A549 (cell line): Measurements from ENCODE around the gene FAM47C. TPM values are rescaled to one million over a fixed set of nuclear protein-coding genes. Genes with fewer than 3 reads are reported as not detected.
"Not testable (repeated sequence)": the region's sequence is repeated elsewhere in the genome, so short reads cannot be mapped to it uniquely, and the experiment has no call there.

Experiments
- ATAC-seq, 2 experiments: fragments of 200-7000 bp in 1 of 2; fragments of >200 bp in 1 of 2; cut with Nextera tagmentation in 1 of 2; cut with Tn5 transposase in 1 of 2; 3 replicates each; pipeline versions ENCODE4 v1.8.0 to v1.9.1; 2018 to 2020; ENCODE audit warnings: mild to moderate bottlenecking in 1 of 2, moderate library complexity in 1 of 2
- CTCF ChIA-PET: fragments of 300-600 bp; sonication (Branson Sonifier 250); formaldehyde crosslinking; extraction: SDS; loops from one replicate; lab custom pipeline; 2021; ENCODE audit warnings: antibody characterized with exemption, inconsistent platforms; lab: Yijun Ruan, JAX
- POLR2A ChIA-PET: fragments of 350-600 bp; formaldehyde crosslinking; extraction: SDS; loops from one replicate; lab custom pipeline; 2021; ENCODE audit warnings: antibody characterized with exemption, inconsistent platforms; lab: Yijun Ruan, JAX
- DNase-seq, 2 experiments: peaks; one replicate each; pipeline versions ENCODE4 v3.0.0 to v3.0.0-alpha.2; 2011 to 2016; ENCODE audit warnings: low read depth in 1 of 2, low spot score in 1 of 2
- FAIRE-seq: peaks from 2 replicates; lab custom pipeline; 2011; peaks lifted over from hg19 to GRCh38; lab: Jason Lieb, UNC
- H3K27ac ChIP-seq, 2 experiments: fragments of >200 bp; sonication (Bioruptor Twin); formaldehyde crosslinking; 3 replicates each; pipeline ENCODE4 v1.5.1; 2016 to 2017
- H3K4me1 ChIP-seq: fragments of >200 bp; sonication (Bioruptor Twin); formaldehyde crosslinking; 3 replicates; pipeline ENCODE4 v1.6.1; 2016
- H3K4me2 ChIP-seq: fragments of >200 bp; sonication (Bioruptor Twin); formaldehyde crosslinking; 3 replicates; pipeline ENCODE4 v1.6.1; 2016
- H3K4me3 ChIP-seq: fragments of >200 bp; sonication (Bioruptor Twin); formaldehyde crosslinking; 3 replicates; pipeline ENCODE4 v1.5.1; 2016
- H3K9me3 ChIP-seq: fragments of >200 bp; sonication (Bioruptor Twin); formaldehyde crosslinking; 3 replicates; pipeline ENCODE4 v1.6.1; 2016
- BHLHE40 ChIP-seq: IDR thresholded peaks from 2 replicates; pipeline ENCODE4 v1.6.1; 2012; ENCODE audit warnings: low read depth, low read length, inconsistent platforms
- CBX8 ChIP-seq: fragments of 200-600 bp; sonication (generic); IDR thresholded peaks from 2 replicates; pipeline ENCODE4 v1.6.1; 2016
- CHD2 ChIP-seq: fragments of 150-350 bp; IDR thresholded peaks from 2 replicates; pipeline ENCODE4 v1.6.1; 2014; ENCODE audit warnings: low read length; ENCODE audit not compliant: partially characterized antibody
- CHD4 ChIP-seq: fragments of 200-600 bp; sonication (generic); IDR thresholded peaks from 2 replicates; pipeline ENCODE4 v1.6.1; 2016; ENCODE audit warnings: antibody characterized with exemption, mild to moderate bottlenecking, borderline replicate concordance
- E2F6 ChIP-seq: IDR thresholded peaks from 2 replicates; pipeline ENCODE4 v1.6.1; 2012; ENCODE audit warnings: low read depth, borderline replicate concordance
- EHMT2 ChIP-seq: fragments of 200-600 bp; sonication (generic); IDR thresholded peaks from 2 replicates; pipeline ENCODE4 v1.6.1; 2016; ENCODE audit warnings: antibody characterized with exemption, low read depth, mild to moderate bottlenecking, moderate library complexity
- EP300 ChIP-seq, 2 experiments: fragments of >200 bp; sonication (Bioruptor Twin); formaldehyde crosslinking; IDR thresholded peaks; 2 replicates in 1 of 2; 3 replicates in 1 of 2; pipeline ENCODE4 v1.6.1; 2016 to 2017
- FOSB ChIP-seq: fragments of 250-450 bp; sonication (Bioruptor Pico); IDR thresholded peaks from 2 replicates; pipeline ENCODE4 v1.5.0; 2020; ENCODE audit warnings: mild to moderate bottlenecking, moderate library complexity
- FOXS1 ChIP-seq: fragments of 250-450 bp; sonication (Bioruptor Pico); IDR thresholded peaks from 2 replicates; pipeline ENCODE4 v1.5.0; 2020; ENCODE audit warnings: mild to moderate bottlenecking, moderate library complexity
- HES2 ChIP-seq: fragments of >200 bp; sonication (Bioruptor Twin); formaldehyde crosslinking; IDR thresholded peaks from 2 replicates; pipeline ENCODE4 v1.6.1; 2016
- JUN ChIP-seq, 2 experiments: fragments of >200 bp; sonication (Bioruptor Twin); formaldehyde crosslinking; IDR thresholded peaks; 2 replicates in 1 of 2; 3 replicates in 1 of 2; pipeline ENCODE4 v1.6.1; 2016 to 2017
- MAZ ChIP-seq: fragments of 150-350 bp; IDR thresholded peaks from 2 replicates; pipeline ENCODE4 v1.6.1; 2014; ENCODE audit warnings: antibody characterized with exemption, low read depth, low read length, borderline replicate concordance
- NPAS2 ChIP-seq: fragments of 250-450 bp; sonication (Bioruptor Pico); IDR thresholded peaks from 2 replicates; pipeline ENCODE4 v1.8.0; 2022; ENCODE audit warnings: mild to moderate bottlenecking, moderate library complexity, borderline replicate concordance
- NR3C1 ChIP-seq: fragments of >200 bp; sonication (Bioruptor Twin); formaldehyde crosslinking; IDR thresholded peaks from 3 replicates; pipeline ENCODE4 v1.6.1; 2017
- RAD21 ChIP-seq, 2 experiments: fragments of >200 bp in 1 of 2; sonication (Bioruptor Twin) in 1 of 2; formaldehyde crosslinking in 1 of 2; IDR thresholded peaks in 1 of 2; conservative IDR thresholded peaks in 1 of 2; 2 replicates in 1 of 2; 3 replicates in 1 of 2; pipeline ENCODE4 v1.6.1; 2012 to 2018; ENCODE audit warnings: inconsistent platforms in 1 of 2
- RCOR1 ChIP-seq: fragments of 150-350 bp; IDR thresholded peaks from 2 replicates; pipeline ENCODE4 v1.6.1; 2014; ENCODE audit warnings: antibody characterized with exemption, low read length, low read depth
- ZC3H11A ChIP-seq: fragments of 450-650 bp; IDR thresholded peaks from 2 replicates; pipeline ENCODE4 v1.6.1; 2014; ENCODE audit warnings: antibody characterized with exemption, mild to moderate bottlenecking
- WGBS: methylation state at CpG from one replicate; pipeline ENCODE4 v1.1.6; 2017; ENCODE audit errors: missing lambda C conversion rate; 5-methylcytosine and 5-hydroxymethylcytosine counted together
- polyA plus RNA-seq, 4 experiments: library from polyadenylated mRNA; depleted of rRNA in 3 of 4; stranded (reverse); fragments of >200 nt; fragmentation: RNase III in 1 of 4; extraction: RNeasy Plus Mini Kit Qiagen cat#74134 plus additional on column Dnase treatment in 1 of 4; gene quantifications; 2 replicates in 3 of 4; 3 replicates in 1 of 4; pipeline ENCODE4 v1.2.3, GENCODE V29; 2011 to 2017
- TF ChIP-seq, protein P1 (sequence below): fragments of 450-650 bp; IDR thresholded peaks from 2 replicates; pipeline ENCODE4 v1.6.1; 2014; ENCODE audit warnings: antibody characterized with exemption
- TF ChIP-seq, protein P2 (sequence below): fragments of >200 bp; sonication (Bioruptor Twin); formaldehyde crosslinking; IDR thresholded peaks from 3 replicates; pipeline ENCODE4 v1.6.1; 2016

The FAM47C gene
- polyA plus RNA-seq, 2 of the 4 experiments (the other 2 are of a cell fraction): not detected

DNA sequence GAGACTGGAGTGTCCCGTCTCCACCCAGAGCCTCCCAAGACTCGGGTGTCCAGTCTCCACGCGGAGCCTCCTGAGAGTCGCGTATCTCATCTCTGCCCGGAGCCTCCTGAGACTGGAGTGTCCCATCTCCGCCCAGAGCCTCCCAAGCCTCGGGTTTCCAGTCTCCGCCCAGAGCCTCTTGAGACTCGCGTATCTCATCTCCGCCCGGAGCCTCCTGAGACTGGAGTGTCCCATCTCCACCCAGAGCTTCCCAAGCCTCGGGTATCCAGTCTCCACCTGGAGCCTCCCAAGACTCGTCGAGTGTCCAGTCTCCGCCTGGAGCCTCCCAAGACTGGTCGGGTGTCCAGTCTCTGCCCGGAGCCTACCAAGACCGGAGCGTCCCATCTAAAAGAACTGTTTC, 2.3 kb downstream of the FAM47C start:
- no peak for DNase-seq
- POLR2A ChIA-PET: no interaction called here
- H3K4me3 ChIP-seq: no peak overlapping the region
- CTCF ChIA-PET: no interaction called here
- no peaks in the 10 kb centered on the region for H3K4me1 ChIP-seq
- no peaks in the 10 kb centered on the region for H3K9me3 ChIP-seq
- no peak overlapping the region for H3K27ac ChIP-seq
- ATAC-seq: no peak
- WGBS: 66% methylated on average over 10 of the region's 22 CpGs
- FAIRE-seq: no peak
- TF ChIP-seq CHD4 (no peak), RAD21 (conservative IDR thresholded peaks at IDR 0.05 in 1 of 2, IDR thresholded peaks at IDR 0.05 in 1 of 2) (no peak), EP300 (IDR thresholded peaks at IDR 0.05) (no peak), BHLHE40 (no peak), FOXS1 (CRISPR knock-in tag) (no peak), ZC3H11A (no peak), JUN (IDR thresholded peaks at IDR 0.05) (no peak), NPAS2 (CRISPR knock-in tag) (no peak), RCOR1 (no peak), EHMT2 (no peak), CBX8 (no peak), FOSB (CRISPR knock-in tag) (no peak), HES2 (no peak), MAZ (no peak), E2F6 (no peak), CHD2 (no peak), NR3C1 (no peak)
- TF ChIP-seq, protein P1, sequence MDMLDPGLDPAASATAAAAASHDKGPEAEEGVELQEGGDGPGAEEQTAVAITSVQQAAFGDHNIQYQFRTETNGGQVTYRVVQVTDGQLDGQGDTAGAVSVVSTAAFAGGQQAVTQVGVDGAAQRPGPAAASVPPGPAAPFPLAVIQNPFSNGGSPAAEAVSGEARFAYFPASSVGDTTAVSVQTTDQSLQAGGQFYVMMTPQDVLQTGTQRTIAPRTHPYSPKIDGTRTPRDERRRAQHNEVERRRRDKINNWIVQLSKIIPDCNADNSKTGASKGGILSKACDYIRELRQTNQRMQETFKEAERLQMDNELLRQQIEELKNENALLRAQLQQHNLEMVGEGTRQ: no peak
- TF ChIP-seq, protein P2, sequence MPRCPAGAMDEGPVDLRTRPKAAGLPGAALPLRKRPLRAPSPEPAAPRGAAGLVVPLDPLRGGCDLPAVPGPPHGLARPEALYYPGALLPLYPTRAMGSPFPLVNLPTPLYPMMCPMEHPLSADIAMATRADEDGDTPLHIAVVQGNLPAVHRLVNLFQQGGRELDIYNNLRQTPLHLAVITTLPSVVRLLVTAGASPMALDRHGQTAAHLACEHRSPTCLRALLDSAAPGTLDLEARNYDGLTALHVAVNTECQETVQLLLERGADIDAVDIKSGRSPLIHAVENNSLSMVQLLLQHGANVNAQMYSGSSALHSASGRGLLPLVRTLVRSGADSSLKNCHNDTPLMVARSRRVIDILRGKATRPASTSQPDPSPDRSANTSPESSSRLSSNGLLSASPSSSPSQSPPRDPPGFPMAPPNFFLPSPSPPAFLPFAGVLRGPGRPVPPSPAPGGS: no peak
- H3K4me2 ChIP-seq: no peak overlapping the region

- H3K4me3 ChIP-seq, H3K27ac ChIP-seq, H3K9me3 ChIP-seq, POLR2A ChIA-PET, DNase-seq, H3K4me1 ChIP-seq, H3K4me2 ChIP-seq, ATAC-seq, CTCF ChIA-PET: not testable (repeated sequence)
- WGBS: 0% methylated on average over 1 of the region's 1 CpG
- peak; percentile 23 for FAIRE-seq
Observed at GRCh38 chrX:37034260-37034659, 26.1 kb downstream of the FAM47C start.

- H3K27ac ChIP-seq, H3K4me1 ChIP-seq, H3K4me2 ChIP-seq, FAIRE-seq, POLR2A ChIA-PET, H3K9me3 ChIP-seq, CTCF ChIA-PET, H3K4me3 ChIP-seq, ATAC-seq, DNase-seq: not testable (repeated sequence)
- 39% methylated on average over 7 of the region's 7 CpGs for WGBS
Observed at GRCh38 chrX:37036674-37037220, 28.6 kb downstream of the FAM47C start.

DNA sequence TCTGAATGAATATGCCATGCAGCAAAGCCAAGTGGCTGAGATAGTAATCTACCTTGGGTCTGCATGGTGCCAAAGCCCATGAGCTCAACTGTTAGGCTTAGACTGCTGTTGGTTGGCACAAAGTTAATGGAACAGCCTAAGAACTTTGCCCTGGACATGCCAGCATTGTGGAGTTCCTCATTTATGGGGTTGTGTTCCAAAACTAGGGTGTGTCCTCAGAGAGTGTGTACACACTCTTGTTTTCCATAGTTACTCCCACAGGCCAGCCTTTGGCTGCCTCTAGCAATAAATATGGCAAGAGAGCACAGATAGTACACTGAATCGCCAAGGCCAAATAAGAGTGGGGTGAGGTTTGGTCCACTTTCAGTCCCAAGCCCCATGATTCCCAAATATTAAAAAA, 30.6 kb downstream of the FAM47C start:
- H3K27ac ChIP-seq, H3K9me3 ChIP-seq, CTCF ChIA-PET, H3K4me1 ChIP-seq, POLR2A ChIA-PET, H3K4me2 ChIP-seq, ATAC-seq, H3K4me3 ChIP-seq, DNase-seq: not testable (repeated sequence)
- no CpG with 5 or more reads among the region's 1 CpG for WGBS
- FAIRE-seq: peak; percentile 88

DNA sequence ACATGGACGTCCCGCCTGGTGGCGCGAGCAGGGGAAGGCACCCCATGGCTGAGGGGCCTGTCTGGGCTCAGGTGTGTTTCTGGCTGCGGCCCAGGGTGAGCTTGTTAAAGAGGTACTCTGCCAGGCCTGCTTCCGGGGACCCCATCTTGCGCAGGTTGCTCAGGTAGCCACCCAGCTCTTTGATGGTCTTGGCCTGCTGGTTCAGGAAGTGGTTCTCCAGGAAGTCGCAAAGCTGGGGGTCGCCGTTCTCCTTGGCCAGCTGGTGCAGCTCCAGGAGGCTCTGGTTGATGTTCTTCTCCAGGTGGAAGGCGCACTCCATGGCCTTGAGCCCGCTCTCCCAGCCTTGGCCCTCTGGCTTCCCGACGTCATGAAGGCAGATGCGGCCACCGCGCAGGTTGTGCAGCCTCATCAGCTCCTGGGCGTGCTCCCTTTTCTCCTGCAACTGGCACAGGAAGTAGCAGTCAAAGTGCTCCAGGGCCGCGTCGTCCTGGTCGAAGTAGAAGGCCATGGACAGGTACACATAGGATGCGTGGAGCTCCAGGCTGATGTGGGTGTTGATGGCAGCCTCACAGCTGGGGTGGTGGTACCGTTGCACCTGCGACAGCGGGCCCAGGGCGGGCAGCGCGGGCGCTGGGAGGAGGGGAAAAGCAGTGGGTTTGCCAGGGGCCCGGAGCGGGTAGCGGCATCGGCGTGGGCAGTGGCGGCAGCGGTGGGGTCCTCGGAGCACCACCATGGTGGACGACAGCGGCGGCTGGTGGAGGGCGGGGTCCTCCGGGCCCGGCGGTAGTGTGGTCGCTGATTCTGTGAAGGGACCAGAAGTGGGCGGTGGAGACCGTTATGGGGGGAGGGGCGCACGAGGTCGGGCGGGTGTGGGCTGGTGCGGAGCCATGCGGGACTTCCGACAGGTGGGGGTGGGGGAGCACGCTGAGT, 35.1 kb downstream of the FAM47C start:
- FAIRE-seq, CTCF ChIA-PET, ATAC-seq, DNase-seq, H3K4me3 ChIP-seq, H3K4me2 ChIP-seq, H3K4me1 ChIP-seq, H3K27ac ChIP-seq, H3K9me3 ChIP-seq, POLR2A ChIA-PET: not testable (repeated sequence)
- 48% methylated on average over 14 of the region's 56 CpGs for WGBS
